ENCODE data around the gene ERC2.

- TF ChIP-seq KDM5A (IDR thresholded peaks at IDR 0.05; ENCODE audit: low read length): no peak
- no peak for TF ChIP-seq POLR2A (IDR thresholded peaks at IDR 0.05; ENCODE audit: control extremely low read depth in 1 of 2, low read depth in 2 of 2, low read length in 2 of 2)
- TF ChIP-seq SRF (IDR thresholded peaks at IDR 0.05; ENCODE audit: low read depth, low read length): no peak
- no peak for TF ChIP-seq GABPA (IDR thresholded peaks at IDR 0.05; ENCODE audit: borderline replicate concordance, insufficient read depth, low read length)
- TF ChIP-seq, protein P1, sequence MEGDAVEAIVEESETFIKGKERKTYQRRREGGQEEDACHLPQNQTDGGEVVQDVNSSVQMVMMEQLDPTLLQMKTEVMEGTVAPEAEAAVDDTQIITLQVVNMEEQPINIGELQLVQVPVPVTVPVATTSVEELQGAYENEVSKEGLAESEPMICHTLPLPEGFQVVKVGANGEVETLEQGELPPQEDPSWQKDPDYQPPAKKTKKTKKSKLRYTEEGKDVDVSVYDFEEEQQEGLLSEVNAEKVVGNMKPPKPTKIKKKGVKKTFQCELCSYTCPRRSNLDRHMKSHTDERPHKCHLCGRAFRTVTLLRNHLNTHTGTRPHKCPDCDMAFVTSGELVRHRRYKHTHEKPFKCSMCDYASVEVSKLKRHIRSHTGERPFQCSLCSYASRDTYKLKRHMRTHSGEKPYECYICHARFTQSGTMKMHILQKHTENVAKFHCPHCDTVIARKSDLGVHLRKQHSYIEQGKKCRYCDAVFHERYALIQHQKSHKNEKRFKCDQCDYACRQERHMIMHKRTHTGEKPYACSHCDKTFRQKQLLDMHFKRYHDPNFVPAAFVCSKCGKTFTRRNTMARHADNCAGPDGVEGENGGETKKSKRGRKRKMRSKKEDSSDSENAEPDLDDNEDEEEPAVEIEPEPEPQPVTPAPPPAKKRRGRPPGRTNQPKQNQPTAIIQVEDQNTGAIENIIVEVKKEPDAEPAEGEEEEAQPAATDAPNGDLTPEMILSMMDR (IDR thresholded peaks at IDR 0.05; ENCODE audit: control extremely low read depth in 1 of 3, insufficient read depth in 1 of 3, low read depth in 1 of 3, low read length in 3 of 3): no peak
- TF ChIP-seq SP1 (IDR thresholded peaks at IDR 0.05; ENCODE audit: low read depth, low read length): no peak
- TF ChIP-seq TAF1 (IDR thresholded peaks at IDR 0.05; ENCODE audit: low read depth, low read length): no peak
Observed at GRCh38 chr3:56196700-56197099, 271.6 kb downstream of the ERC2 start.

All from H1 (cell line).